HG02885 (cell line): ENCODE data around the gene ARSB.

ENCODE experiments used
- ATAC-seq: cut with Tn5 transposase; IDR thresholded peaks from one replicate; pipeline ENCODE4 v1.9.1; 2021; ENCODE audit warnings: mild to moderate bottlenecking; ENCODE audit not compliant: unreplicated experiment, poor library complexity

ARSB gene

DNA sequence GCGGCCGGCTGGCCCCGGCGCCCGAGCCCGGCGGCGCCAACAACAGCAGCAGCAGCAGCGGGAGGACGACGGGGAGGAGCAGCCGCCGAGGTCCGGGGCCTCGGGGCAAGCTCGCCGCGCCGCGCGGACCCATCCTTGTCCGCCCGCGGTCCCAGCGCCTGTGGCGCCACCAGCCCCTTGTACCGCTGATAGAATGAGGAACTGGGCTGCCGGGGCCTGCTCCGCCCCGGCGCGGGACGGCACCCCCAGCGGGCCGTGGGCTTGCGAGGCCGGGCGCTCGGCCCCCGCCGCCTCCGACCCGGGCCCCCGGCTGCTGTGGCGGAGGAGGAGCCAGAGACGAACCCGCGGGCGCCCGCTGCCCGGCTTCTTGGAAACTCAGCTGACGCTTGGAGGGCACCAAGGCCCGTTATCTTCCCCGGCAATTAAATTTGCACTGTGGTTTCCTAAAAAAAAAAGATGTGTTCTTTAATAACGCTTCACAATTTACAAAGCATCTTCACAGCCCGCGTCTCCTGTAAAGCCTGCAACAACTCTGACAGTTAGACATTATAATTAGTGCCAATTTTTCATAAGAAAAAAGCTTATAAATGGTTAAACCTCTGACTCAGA, at the start of gene ARSB:
Gene ARSB, minus strand, starts transcription at position 195 of the 609 bp plus-strand sequence. Its CDS starts 62 bp downstream, at position 133.
- ATAC-seq: peak; percentile 56

GRCh38 chr5:79032782-79033181, 47.7 kb upstream of the ARSB start:
- ATAC-seq: no peak

- no peak for ATAC-seq
These were observed 47.1 kb upstream of the ARSB start for GRCh38 chr5:79032031-79032695.

DNA sequence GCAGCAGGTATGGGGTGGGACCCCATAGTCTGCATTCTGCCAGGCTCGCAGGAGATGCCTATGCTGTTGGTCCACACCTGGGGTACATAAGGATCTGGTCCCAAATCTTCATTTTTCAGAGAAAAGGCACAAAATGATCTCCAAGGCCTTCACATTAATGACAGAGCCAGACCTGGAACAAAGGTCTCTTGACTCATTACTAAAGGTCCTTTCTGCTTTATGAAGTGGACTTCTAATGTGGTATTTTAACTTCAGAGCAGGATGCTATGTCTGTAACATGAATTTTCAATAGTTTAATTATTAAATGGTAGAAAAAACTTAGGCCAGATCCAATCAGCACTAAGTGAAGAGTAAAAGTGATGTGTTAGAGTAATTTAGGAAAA, 46.4 kb upstream of the ARSB start:
- no peak for ATAC-seq

DNA sequence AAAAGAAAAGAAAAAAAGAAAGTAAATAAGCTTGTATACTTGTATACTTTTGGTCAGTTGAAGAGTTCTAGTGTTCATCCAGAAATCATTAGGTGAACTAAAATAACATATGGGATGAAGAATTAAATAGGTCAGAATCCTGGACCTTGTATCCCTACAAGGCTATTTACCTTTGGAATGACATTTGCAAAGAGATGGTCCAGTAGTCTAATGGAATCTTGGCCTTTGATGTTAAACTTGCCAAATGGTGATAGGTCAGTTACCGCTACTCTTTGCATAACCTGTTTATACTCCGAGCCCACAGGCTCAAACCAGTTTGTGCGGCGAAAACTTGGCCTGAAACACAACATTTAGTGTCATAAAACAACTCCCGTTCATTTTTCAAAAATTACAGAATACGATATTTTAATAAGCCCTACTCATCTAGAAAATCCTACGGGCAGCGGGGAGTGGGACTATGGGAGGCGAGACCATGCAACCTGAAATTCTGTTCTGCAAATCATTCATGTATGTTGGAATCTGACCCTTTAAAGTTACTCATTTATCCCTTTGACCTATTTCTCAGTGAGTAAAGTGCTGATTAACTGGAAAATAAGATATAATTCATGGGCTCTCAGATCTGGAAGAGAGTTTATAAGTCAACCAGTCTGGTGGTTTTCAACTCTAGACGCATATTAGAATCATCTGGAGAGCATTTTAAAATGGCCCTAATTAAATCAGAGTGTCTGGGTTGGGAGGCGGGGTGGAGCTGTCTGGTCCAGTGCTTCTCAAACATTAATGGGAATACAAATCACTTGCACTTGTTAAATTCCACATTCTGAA, 45.8 kb upstream of the ARSB start:
- ATAC-seq: no peak

GRCh38 chr5:79025054-79025472, 40.0 kb upstream of the ARSB start:
- no peak for ATAC-seq

DNA sequence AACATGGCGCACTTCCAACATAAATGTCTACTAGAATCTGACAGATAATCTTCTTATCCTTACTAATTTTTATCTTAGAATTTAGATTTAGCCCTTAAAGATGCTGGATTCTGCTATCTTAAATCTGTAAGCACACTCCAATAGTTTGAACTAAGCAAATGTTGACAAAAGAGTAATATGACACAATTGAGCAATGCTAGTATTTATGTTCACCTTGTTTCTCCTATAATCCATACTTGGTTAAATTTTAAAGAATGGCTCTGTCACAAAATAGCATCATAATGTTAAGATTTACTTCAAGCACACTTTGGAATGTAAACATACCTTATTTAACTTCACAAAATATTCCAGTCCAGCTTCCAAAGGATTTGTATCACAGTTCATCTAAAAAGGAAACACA, 38.8 kb upstream of the ARSB start:
- ATAC-seq: no peak

DNA sequence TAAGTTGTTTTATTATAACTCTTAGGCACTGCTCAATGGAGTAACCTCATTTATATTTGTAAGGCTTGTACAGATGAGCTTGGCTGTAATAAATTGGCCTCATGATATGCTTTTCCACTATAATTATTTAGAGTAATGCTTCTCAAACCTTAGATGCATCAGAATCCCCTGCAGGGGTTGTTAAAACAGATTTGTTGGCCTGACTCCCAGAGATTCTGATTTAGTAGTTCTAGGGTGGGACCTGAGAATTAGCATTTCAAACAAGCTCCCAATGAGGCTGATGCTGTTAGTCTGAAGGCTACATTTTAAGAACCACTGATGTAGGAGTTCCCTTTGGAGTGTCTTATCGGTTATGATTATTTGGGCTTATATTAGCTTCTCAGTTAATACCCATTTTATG, 38.2 kb upstream of the ARSB start:
- no peak for ATAC-seq

GRCh38 chr5:79022771-79023170, 37.7 kb upstream of the ARSB start:
- no peak for ATAC-seq

DNA sequence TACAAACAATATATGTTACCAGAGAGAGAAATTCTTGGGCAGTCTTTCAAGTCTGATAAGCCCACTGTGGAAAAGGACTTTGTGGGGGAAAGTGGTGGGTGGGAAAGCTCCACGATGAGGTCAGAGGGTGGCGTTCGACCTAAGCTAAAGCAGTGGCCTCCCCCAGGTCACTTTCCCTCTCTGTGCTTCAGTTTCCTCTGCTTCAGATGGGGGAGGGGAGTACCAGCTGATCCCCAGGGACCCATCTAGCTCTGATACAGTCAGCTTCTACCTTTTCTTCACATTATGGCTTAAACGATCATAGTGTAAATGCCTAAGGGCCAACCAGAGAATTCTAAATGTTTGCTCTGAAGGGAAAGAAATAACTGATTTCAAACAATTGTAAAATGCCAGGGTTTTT, 36.6 kb upstream of the ARSB start:
- ATAC-seq: no peak

DNA sequence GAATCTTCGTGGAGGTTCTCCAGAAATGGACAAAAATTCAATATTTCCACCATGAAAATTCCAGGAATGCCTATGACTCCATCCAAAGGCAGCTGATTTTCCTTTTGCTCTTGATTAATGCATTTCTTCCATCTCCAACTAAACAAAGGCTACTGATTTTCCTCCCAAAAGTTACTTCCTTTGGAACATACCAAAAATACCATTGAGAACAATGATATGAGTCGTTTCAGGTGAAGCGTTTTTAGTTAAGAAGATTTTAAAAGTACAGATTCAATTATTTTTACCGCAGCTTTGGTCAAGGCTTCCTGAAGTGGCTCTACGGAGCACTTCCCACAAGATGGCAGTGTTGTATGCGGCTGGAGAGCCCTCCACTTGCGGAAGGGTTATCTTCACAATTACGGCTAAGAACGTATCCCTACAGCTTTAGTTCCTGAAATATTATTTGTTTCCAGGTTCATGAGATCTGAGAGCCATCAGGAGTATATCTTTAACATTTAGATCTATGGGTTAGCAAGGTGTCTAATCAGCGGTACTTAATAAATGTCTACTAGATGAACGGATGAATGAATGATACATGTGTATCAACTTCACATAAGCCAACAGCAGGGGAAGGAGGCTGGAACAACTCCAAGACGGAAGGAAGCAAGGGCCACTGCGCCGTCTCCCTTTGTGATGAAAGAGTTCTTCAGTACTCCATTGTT, 35.9 kb upstream of the ARSB start:
- no peak for ATAC-seq

DNA sequence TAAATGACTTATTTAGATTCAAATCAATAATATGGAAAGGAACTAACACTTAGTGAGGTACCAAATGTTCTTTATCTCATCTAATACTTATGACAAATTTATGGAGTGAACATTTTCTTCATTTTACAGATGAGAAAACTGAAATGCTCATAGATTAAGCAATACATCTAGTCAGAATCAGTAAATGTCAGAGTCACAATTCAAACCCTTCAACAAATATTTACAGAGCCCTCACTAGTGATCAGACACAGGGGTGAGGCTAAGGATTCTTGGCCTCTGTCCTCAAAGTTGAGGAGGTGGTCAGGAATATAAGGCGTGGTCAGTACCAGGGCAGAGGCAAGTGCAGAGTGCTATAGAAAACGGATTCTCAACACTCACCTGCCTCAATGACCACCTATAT, 29.5 kb upstream of the ARSB start:
- no peak for ATAC-seq

DNA sequence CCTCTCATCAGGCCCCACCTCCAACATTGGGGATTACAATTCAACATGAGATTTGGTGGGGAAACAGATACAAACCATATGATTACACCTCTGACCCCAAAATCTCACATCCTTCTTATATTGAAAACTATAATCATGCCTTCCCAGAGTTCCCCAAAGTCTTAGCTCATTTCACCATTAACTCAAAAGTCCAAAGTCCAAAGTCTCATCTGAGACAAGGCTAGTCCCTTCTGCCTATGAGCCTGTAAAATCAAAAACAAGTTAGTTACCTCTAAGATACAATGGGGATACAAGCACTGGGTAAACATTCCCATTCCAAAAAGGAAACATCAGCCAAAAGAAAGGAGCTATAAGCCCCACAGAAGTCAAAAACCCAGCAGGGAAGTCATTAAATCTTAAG, 26.8 kb upstream of the ARSB start:
- ATAC-seq: no peak

DNA sequence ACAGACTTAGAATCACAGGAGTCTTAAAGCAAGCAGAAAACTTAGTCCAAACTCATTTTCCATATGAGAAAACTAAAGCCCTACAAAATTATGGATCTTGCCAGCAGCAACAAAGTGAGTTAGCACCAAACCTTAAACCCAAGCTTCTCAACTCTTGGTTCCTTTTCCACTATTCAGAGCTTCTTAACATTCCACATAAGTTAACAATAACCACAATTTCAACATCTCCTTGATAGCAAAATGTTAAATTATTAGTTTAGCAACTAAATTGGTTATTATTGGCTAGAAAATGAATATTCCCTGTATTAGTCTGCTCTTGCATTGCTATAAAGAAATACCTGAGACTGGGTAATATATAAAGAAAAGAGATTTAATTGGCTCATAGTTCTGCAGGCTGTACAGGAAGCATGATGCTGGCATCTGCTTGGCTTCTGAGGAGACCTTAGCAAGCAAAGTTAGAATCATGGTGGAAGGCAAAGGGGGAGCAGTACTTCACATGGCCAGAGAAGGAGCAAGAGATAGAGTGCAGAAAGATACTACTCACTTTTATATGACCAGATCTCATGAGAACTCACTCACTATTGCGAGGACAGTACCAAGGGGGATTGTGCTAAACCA, 26.2 kb upstream of the ARSB start:
- no peak for ATAC-seq

DNA sequence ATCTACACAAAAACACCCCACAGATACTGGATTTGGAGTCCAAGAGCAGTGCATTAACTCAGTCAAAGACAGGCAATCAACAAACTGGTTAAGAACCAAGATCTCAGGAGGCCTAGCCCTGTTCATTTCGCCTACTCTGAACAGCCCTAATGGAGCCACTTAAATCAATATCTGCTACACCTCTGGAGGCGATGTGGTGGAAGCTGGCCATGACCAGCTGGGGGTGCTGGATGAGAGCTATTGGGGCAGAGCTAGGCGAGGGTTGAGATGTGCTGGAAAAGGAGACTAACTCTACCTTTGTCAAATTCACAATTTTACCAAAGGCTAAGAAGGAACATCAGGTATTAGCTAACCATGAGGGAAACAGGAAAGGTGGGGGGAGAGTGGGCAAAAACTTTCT, 23.3 kb upstream of the ARSB start:
- ATAC-seq: no peak

GRCh38 chr5:79007872-79008271, 22.8 kb upstream of the ARSB start:
- no peak for ATAC-seq

DNA sequence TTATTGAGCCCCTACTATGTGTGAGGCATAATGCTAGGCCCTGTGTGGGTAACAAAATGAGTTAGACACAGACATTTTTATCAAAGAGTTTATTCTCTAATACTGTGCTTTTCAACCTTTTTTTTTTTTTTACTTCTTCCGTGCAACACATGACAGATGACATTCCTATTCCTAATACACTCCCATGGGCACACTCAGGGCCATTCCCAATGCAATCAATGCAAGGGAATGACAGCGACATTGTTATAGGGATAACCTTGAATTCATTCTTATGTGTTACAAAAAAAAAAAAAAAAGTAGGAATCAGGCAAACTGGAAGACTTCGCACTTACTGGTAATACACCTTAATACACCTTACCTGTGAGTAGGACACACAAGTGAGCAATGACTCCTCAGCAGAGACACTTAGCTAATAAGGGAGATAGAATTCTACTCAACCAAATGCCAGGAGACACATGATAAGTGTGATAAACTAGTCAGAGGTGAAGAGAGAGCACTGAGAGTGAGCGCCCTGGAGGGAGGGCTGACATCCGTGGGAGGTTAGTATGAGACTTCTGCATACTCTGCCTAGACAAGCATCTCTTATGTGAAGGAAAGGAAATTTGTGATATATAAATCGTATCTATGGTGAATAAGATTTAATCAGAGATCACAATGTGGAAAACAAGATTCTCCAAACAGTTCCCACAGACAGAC, 21.0 kb upstream of the ARSB start:
- no peak for ATAC-seq

DNA sequence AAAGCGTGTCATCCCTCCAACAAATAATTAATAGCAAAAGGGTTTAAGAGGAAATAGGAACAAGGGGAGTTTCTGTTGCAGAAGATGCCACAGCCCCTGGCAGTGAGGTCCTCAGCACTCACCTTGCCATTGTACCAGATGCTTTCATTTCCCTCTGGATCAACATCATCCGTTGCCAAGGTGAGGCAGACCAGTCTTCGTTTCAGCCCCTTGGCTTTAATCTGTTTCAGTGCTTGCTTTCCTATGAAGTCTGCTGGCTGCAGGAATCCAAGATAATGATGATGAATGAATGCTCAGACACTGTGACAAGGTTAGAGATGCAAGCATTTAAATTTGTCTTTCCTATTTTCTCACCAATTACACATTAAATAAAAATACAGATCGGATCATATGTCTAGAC, 20.0 kb upstream of the ARSB start:
- ATAC-seq: no peak

GRCh38 chr5:79002374-79002773, 17.3 kb upstream of the ARSB start:
- ATAC-seq: no peak

- no peak for ATAC-seq
These were observed 16.4 kb upstream of the ARSB start for GRCh38 chr5:79001471-79001870.
